Measurements from ENCODE around the gene ABCB6.

The ABCB6 gene

DNA sequence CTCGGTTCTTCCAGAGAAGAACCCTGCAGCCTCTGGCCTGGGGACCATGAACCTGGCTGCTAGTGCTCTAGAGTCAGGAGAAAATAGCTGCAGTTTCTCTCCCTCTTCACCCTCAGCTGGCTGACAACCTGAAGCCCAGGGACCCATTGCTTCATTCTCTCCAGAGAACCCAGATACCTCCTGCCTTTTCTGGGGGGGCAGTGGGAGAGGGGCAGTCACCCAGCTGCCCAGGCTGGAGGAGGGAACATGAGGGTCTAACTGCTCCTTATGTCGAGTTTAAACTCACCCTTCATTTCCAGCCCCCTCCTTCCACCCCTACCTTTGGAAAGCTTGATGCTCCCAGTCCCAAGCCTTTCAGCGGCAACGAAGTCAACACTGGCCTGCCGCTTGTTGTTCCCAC is 19.8 kb downstream of the ABCB6 start (continued):
- no peak for TF ChIP-seq GLIS2 (tag by site-specific recombination; IDR thresholded peaks at IDR 0.05)
- TF ChIP-seq IKZF3 (tag by site-specific recombination; IDR thresholded peaks at IDR 0.05): no peak
- no peak for TF ChIP-seq SP2 (tag by site-specific recombination; IDR thresholded peaks at IDR 0.05)
- TF ChIP-seq SCRT1 (tag by site-specific recombination; IDR thresholded peaks at IDR 0.05; ENCODE audit: borderline replicate concordance): no peak
- TF ChIP-seq, protein P1, sequence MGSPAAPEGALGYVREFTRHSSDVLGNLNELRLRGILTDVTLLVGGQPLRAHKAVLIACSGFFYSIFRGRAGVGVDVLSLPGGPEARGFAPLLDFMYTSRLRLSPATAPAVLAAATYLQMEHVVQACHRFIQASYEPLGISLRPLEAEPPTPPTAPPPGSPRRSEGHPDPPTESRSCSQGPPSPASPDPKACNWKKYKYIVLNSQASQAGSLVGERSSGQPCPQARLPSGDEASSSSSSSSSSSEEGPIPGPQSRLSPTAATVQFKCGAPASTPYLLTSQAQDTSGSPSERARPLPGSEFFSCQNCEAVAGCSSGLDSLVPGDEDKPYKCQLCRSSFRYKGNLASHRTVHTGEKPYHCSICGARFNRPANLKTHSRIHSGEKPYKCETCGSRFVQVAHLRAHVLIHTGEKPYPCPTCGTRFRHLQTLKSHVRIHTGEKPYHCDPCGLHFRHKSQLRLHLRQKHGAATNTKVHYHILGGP (tag by site-specific recombination; IDR thresholded peaks at IDR 0.05): no peak
- TF ChIP-seq ZNF416 (tag by site-specific recombination; IDR thresholded peaks at IDR 0.05): no peak
- TF ChIP-seq ZNF132 (tag by site-specific recombination; IDR thresholded peaks at IDR 0.05; ENCODE audit: borderline replicate concordance): no peak
- TF ChIP-seq, protein P2, sequence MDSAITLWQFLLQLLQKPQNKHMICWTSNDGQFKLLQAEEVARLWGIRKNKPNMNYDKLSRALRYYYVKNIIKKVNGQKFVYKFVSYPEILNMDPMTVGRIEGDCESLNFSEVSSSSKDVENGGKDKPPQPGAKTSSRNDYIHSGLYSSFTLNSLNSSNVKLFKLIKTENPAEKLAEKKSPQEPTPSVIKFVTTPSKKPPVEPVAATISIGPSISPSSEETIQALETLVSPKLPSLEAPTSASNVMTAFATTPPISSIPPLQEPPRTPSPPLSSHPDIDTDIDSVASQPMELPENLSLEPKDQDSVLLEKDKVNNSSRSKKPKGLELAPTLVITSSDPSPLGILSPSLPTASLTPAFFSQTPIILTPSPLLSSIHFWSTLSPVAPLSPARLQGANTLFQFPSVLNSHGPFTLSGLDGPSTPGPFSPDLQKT (IDR thresholded peaks at IDR 0.05; ENCODE audit: borderline replicate concordance, low read depth, low read length): no peak
- TF ChIP-seq ZNF16 (tag by site-specific recombination; IDR thresholded peaks at IDR 0.05; ENCODE audit: low read depth): no peak
- no peak for TF ChIP-seq ZNF843 (tag by site-specific recombination; IDR thresholded peaks at IDR 0.05)
- no peak for TF ChIP-seq BCL11A (tag by site-specific recombination; IDR thresholded peaks at IDR 0.05; ENCODE audit: low read depth)

DNA sequence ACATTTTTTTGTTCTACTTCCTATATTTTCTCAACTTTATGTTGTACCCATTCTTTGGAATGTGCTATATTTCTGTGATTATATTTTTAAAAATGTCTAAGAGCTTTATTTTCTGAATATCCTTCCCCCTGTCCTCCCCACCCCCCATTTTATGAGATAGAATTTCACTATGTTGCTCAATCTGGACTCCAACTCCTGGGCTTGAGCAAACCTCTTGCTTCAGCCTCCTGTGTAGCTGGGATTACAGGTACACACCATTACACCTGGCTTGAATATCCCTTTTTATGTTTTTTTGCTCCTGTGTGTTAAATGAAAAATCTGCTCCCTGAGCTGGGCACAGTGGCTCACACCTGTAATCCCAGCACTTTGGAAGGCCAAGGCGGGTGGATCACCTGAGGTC is 21.4 kb downstream of the ABCB6 start:
- Histone ChIP-seq H3K4me3 (ENCODE audit: low read depth, low read length) (no peak overlapping the region), H3K4me1 (ENCODE audit: control insufficient read depth, insufficient read depth, low read length) (no peaks in the 10 kb centered on the region; the same call in 1 of the 2 replicates), H3K9me3 (ENCODE audit: control insufficient read depth, insufficient read depth, low read depth, low read length) (no peaks in the 10 kb centered on the region), H3K27ac (ENCODE audit: extremely low read depth, low read depth, low read length) (no peak overlapping the region), H3K36me3 (ENCODE audit: control insufficient read depth in 2 of 2, insufficient read depth in 1 of 2, low read length in 2 of 2) (no peaks in the 10 kb centered on the region)
- CTCF ChIA-PET: interaction anchor here (0.9 kb wide), 1 partner anchor 26 kb away, joined by 5 read pairs; no protein-coding TSS in a partner anchor
- POLR2A ChIA-PET: interaction anchor here (2.4 kb wide), 1 partner anchor 9 kb away, joined by 9 read pairs; the partner anchor contains the start of gene ZFAND2B
- TF ChIP-seq GFI1B (tag by site-specific recombination; IDR thresholded peaks at IDR 0.05) (no peak), ZNF140 (tag by site-specific recombination; IDR thresholded peaks at IDR 0.05) (no peak), ZNF664 (tag by site-specific recombination; IDR thresholded peaks at IDR 0.05) (no peak), KLF16 (tag by site-specific recombination; IDR thresholded peaks at IDR 0.05) (no peak), GLI4 (tag by site-specific recombination; IDR thresholded peaks at IDR 0.05) (no peak), ZNF433 (tag by site-specific recombination; IDR thresholded peaks at IDR 0.05; ENCODE audit: low read depth) (no peak), ZNF10 (tag by site-specific recombination; IDR thresholded peaks at IDR 0.05) (no peak), ZNF114 (tag by site-specific recombination; IDR thresholded peaks at IDR 0.05) (no peak), ZNF658 (tag by site-specific recombination; IDR thresholded peaks at IDR 0.05) (no peak)
- TF ChIP-seq, protein P3, sequence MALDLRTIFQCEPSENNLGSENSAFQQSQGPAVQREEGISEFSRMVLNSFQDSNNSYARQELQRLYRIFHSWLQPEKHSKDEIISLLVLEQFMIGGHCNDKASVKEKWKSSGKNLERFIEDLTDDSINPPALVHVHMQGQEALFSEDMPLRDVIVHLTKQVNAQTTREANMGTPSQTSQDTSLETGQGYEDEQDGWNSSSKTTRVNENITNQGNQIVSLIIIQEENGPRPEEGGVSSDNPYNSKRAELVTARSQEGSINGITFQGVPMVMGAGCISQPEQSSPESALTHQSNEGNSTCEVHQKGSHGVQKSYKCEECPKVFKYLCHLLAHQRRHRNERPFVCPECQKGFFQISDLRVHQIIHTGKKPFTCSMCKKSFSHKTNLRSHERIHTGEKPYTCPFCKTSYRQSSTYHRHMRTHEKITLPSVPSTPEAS (tag by site-specific recombination; IDR thresholded peaks at IDR 0.05): no peak
- TF ChIP-seq, protein P4, sequence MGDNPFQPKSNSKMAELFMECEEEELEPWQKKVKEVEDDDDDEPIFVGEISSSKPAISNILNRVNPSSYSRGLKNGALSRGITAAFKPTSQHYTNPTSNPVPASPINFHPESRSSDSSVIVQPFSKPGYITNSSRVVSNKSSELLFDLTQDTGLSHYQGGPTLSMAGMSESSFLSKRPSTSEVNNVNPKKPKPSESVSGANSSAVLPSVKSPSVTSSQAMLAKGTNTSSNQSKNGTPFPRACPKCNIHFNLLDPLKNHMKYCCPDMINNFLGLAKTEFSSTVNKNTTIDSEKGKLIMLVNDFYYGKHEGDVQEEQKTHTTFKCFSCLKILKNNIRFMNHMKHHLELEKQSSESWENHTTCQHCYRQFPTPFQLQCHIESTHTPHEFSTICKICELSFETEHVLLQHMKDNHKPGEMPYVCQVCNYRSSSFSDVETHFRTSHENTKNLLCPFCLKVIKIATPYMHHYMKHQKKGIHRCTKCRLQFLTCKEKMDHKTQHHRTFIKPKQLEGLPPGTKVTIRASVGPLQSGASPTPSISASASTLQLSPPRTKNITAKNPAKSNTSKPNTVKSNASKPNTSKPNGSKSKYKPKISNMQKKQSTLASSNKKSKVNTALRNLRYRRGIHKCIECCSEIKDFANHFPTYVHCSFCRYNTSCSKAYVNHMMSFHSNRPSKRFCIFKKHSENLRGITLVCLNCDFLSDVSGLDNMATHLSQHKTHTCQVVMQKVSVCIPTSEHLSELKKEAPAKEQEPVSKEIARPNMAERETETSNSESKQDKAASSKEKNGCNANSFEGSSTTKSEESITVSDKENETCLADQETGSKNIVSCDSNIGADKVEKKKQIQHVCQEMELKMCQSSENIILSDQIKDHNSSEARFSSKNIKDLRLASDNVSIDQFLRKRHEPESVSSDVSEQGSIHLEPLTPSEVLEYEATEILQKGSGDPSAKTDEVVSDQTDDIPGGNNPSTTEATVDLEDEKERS (tag by site-specific recombination; IDR thresholded peaks at IDR 0.05): no peak
- TF ChIP-seq, protein P5, sequence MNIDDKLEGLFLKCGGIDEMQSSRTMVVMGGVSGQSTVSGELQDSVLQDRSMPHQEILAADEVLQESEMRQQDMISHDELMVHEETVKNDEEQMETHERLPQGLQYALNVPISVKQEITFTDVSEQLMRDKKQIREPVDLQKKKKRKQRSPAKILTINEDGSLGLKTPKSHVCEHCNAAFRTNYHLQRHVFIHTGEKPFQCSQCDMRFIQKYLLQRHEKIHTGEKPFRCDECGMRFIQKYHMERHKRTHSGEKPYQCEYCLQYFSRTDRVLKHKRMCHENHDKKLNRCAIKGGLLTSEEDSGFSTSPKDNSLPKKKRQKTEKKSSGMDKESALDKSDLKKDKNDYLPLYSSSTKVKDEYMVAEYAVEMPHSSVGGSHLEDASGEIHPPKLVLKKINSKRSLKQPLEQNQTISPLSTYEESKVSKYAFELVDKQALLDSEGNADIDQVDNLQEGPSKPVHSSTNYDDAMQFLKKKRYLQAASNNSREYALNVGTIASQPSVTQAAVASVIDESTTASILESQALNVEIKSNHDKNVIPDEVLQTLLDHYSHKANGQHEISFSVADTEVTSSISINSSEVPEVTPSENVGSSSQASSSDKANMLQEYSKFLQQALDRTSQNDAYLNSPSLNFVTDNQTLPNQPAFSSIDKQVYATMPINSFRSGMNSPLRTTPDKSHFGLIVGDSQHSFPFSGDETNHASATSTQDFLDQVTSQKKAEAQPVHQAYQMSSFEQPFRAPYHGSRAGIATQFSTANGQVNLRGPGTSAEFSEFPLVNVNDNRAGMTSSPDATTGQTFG (tag by site-specific recombination; IDR thresholded peaks at IDR 0.05; ENCODE audit: borderline replicate concordance): no peak
- TF ChIP-seq, protein P6, sequence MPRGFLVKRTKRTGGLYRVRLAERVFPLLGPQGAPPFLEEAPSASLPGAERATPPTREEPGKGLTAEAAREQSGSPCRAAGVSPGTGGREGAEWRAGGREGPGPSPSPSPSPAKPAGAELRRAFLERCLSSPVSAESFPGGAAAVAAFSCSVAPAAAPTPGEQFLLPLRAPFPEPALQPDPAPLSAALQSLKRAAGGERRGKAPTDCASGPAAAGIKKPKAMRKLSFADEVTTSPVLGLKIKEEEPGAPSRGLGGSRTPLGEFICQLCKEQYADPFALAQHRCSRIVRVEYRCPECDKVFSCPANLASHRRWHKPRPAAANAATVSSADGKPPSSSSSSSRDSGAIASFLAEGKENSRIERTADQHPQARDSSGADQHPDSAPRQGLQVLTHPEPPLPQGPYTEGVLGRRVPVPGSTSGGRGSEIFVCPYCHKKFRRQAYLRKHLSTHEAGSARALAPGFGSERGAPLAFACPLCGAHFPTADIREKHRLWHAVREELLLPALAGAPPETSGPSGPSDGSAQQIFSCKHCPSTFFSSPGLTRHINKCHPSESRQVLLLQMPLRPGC (tag by site-specific recombination; IDR thresholded peaks at IDR 0.05): no peak
